VCaP (cell line): ENCODE data around the gene TVP23A.

Experiments
- H3K27ac ChIP-seq: fragments of 450-650 bp; 2 replicates; pipeline ENCODE4 v1.5.1; 2017
- TF ChIP-seq, protein P1 (sequence below): fragments of 450-650 bp; conservative IDR thresholded peaks from 2 replicates; pipeline ENCODE4 v1.5.1; 2017; ENCODE audit warnings: mild to moderate bottlenecking, moderate library complexity

TVP23A gene

GRCh38 chr16:10849736-10850477 is 31.3 kb upstream of the TVP23A start:
- H3K27ac ChIP-seq = no peak overlapping the region
- TF ChIP-seq, protein P1, sequence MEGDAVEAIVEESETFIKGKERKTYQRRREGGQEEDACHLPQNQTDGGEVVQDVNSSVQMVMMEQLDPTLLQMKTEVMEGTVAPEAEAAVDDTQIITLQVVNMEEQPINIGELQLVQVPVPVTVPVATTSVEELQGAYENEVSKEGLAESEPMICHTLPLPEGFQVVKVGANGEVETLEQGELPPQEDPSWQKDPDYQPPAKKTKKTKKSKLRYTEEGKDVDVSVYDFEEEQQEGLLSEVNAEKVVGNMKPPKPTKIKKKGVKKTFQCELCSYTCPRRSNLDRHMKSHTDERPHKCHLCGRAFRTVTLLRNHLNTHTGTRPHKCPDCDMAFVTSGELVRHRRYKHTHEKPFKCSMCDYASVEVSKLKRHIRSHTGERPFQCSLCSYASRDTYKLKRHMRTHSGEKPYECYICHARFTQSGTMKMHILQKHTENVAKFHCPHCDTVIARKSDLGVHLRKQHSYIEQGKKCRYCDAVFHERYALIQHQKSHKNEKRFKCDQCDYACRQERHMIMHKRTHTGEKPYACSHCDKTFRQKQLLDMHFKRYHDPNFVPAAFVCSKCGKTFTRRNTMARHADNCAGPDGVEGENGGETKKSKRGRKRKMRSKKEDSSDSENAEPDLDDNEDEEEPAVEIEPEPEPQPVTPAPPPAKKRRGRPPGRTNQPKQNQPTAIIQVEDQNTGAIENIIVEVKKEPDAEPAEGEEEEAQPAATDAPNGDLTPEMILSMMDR = no peak

- H3K27ac ChIP-seq = no peak overlapping the region
- TF ChIP-seq, protein P1 = no peak
Observed at GRCh38 chr16:10847176-10847575, 28.6 kb upstream of the TVP23A start.

DNA sequence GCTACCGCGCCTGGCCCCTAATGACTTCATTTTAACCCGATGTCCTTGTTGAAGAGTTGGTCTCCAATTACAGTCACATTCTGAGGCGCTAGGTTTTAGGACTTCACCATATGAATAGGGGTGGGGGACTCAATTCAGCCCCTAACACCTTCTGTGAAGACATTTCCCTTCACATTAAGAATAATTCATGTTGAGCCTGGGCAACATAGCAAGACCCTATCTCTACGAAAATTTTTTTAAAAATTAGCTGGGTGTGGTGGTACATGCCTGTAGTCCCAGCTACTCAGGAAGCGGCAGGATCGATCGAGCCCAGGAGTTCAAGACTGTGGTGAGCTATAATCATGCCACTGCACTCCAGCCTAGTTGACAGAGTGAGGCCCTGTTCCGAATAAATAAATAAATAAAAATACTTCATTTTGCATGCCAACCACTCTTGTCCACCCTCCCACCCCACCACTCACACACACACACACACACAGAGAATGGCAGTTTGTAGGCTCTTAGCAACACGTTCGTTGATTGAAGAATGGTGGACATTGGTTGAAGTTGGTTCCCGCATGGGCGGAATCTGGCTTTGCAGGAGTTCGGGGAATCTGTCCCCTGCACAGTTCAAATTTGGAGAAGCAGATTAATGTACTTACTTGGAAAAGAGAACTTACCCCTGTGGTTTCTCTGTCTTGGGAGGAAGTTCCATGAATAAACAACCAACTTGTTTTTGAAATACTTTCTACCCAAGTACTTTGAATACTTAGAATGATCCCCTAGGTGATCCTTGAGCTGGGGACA is 27.8 kb upstream of the TVP23A start:
- no peak overlapping the region for H3K27ac ChIP-seq
- TF ChIP-seq, protein P1 = no peak

GRCh38 chr16:10840703-10841102 is 22.1 kb upstream of the TVP23A start:
- TF ChIP-seq, protein P1 = no peak
- H3K27ac ChIP-seq = no peak overlapping the region

GRCh38 chr16:10839279-10839666 is 20.7 kb upstream of the TVP23A start:
- TF ChIP-seq, protein P1 = no peak

DNA sequence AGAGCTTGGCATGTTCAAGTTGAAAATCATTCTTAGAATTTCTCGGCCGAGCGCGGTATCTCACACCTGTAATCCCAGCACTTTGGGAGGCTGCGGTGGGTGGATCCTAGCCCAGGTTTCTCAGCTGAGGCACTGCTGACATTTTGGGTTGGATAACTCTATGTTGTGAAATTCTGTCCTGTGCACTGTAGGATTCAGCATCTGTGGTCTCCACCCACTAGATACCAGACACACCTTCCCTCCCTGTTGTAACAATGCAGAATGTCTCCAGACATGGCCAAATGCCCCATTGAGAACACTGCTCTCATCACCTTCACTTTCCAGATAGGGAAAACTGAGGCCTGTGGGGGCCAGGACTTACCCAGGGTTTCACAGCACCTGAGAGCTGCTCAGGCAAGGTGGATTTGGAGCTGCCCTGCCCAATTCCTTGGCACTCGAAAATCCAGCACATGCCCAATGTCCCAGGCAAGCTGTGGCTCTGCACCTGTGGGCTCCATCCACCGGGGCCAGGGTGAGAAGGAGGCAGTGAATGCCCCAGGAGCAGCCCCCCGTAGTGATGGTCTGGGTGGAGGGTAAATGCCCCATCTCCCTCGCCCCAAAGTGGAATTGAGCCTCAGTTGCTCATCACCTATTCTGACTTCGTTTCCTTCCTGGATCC is 20.2 kb upstream of the TVP23A start:
- TF ChIP-seq, protein P1 = no peak
- H3K27ac ChIP-seq = no peak overlapping the region

More at GRCh38 chr16:10839279-10839666, 20.7 kb upstream of the TVP23A start:
- H3K27ac ChIP-seq = no peak overlapping the region
